Measurements from ENCODE around the gene DYRK1A. TPM values are rescaled to one million over a fixed set of nuclear protein-coding genes. Genes with fewer than 3 reads are reported as not detected.

DYRK1A gene
- total RNA-seq, 2 donors from 2014 or later: 70.5 to 146 TPM

DNA sequence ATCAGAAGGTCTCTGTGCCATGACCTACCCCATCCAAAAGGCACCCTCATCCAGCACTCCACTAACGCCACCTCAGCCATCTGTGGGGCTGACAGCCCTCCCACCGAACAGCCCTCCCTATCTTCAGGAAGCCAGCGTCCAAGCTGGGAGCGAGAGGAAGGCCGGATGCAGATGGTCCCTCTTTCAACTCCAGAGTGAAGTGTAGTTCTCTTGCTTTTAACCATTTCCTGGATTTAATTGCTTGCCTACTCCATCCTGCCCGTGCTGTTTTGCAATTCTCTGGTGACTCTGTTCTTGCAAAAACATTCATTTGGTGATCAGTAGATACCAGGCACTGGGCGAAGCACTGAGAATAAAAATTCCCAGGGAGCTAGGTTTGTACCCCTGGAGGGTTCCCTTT is 8.2 kb upstream of the DYRK1A start:
- H3K4me1 ChIP-seq (replicated peaks): no peaks in the 10 kb centered on the region
- no peaks in the 10 kb centered on the region for H3K27me3 ChIP-seq (replicated peaks; ENCODE audit: insufficient read depth)
- 49% methylated on average over 7 of the region's 7 CpGs for WGBS

GRCh38 chr21:37363936-37364335 is 2.6 kb upstream of the DYRK1A start:
- no peaks in the 10 kb centered on the region for H3K4me1 ChIP-seq (replicated peaks)
- no peak overlapping the region for H3K27ac ChIP-seq
- H3K27me3 ChIP-seq (replicated peaks; ENCODE audit: insufficient read depth): no peaks in the 10 kb centered on the region
- H3K9me3 ChIP-seq: no peaks in the 10 kb centered on the region
- DNase-seq (ENCODE audit: low spot score): no peak
- intact Hi-C loops (cut with DNase I): loop anchor here (10.0 kb wide), 2 partner anchors 209 to 399 kb away; partner anchors contain the start of gene HLCS
- TF ChIP-seq POLR2A (IDR thresholded peaks at IDR 0.05): no peak
- no peak for TF ChIP-seq POLR2AphosphoS5 (IDR thresholded peaks at IDR 0.05)
- TF ChIP-seq, protein P1, sequence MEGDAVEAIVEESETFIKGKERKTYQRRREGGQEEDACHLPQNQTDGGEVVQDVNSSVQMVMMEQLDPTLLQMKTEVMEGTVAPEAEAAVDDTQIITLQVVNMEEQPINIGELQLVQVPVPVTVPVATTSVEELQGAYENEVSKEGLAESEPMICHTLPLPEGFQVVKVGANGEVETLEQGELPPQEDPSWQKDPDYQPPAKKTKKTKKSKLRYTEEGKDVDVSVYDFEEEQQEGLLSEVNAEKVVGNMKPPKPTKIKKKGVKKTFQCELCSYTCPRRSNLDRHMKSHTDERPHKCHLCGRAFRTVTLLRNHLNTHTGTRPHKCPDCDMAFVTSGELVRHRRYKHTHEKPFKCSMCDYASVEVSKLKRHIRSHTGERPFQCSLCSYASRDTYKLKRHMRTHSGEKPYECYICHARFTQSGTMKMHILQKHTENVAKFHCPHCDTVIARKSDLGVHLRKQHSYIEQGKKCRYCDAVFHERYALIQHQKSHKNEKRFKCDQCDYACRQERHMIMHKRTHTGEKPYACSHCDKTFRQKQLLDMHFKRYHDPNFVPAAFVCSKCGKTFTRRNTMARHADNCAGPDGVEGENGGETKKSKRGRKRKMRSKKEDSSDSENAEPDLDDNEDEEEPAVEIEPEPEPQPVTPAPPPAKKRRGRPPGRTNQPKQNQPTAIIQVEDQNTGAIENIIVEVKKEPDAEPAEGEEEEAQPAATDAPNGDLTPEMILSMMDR (IDR thresholded peaks at IDR 0.05): no peak
- no peaks in the 10 kb centered on the region for H3K36me3 ChIP-seq
- no peak overlapping the region for H3K4me3 ChIP-seq
- WGBS: 96% methylated on average over 1 of the region's 1 CpG

More for the DNA sequence above, 8.2 kb upstream of the DYRK1A start:
- DNase-seq (ENCODE audit: low spot score): no peak
- Histone ChIP-seq H3K27ac (no peak overlapping the region), H3K36me3 (no peaks in the 10 kb centered on the region), H3K4me3 (no peak overlapping the region), H3K9me3 (no peaks in the 10 kb centered on the region)
- intact Hi-C loops (cut with DNase I): no loop called here
- TF ChIP-seq POLR2A (IDR thresholded peaks at IDR 0.05) (no peak), POLR2AphosphoS5 (IDR thresholded peaks at IDR 0.05) (no peak)
- TF ChIP-seq, protein P1 (IDR thresholded peaks at IDR 0.05): no peak

- intact Hi-C loops (cut with DNase I): loop anchor here (5.0 to 10.0 kb wide), 4 partner anchors 198 to 400 kb away; partner anchors contain the start of genes HLCS, PIGP and TTC3
- no peak for DNase-seq (ENCODE audit: low spot score)
- 48% methylated on average over 7 of the region's 7 CpGs for WGBS
- no peaks in the 10 kb centered on the region for H3K9me3 ChIP-seq
- peaks cover 3% of the 10 kb centered on the region for H3K4me1 ChIP-seq (replicated peaks)
- H3K36me3 ChIP-seq: no peaks in the 10 kb centered on the region
- peak overlapping the region in 1 of 2 donors; percentile 96 for H3K4me3 ChIP-seq
- H3K27me3 ChIP-seq (replicated peaks; ENCODE audit: insufficient read depth): no peaks in the 10 kb centered on the region
- TF ChIP-seq POLR2AphosphoS5 (IDR thresholded peaks at IDR 0.05) (no peak), POLR2A (IDR thresholded peaks at IDR 0.05) (no peak)
- TF ChIP-seq, protein P1 (IDR thresholded peaks at IDR 0.05): no peak
- H3K27ac ChIP-seq: peak overlapping the region; percentile 98 to 100
Observed at GRCh38 chr21:37364722-37365121, 1.9 kb upstream of the DYRK1A start.

DNA sequence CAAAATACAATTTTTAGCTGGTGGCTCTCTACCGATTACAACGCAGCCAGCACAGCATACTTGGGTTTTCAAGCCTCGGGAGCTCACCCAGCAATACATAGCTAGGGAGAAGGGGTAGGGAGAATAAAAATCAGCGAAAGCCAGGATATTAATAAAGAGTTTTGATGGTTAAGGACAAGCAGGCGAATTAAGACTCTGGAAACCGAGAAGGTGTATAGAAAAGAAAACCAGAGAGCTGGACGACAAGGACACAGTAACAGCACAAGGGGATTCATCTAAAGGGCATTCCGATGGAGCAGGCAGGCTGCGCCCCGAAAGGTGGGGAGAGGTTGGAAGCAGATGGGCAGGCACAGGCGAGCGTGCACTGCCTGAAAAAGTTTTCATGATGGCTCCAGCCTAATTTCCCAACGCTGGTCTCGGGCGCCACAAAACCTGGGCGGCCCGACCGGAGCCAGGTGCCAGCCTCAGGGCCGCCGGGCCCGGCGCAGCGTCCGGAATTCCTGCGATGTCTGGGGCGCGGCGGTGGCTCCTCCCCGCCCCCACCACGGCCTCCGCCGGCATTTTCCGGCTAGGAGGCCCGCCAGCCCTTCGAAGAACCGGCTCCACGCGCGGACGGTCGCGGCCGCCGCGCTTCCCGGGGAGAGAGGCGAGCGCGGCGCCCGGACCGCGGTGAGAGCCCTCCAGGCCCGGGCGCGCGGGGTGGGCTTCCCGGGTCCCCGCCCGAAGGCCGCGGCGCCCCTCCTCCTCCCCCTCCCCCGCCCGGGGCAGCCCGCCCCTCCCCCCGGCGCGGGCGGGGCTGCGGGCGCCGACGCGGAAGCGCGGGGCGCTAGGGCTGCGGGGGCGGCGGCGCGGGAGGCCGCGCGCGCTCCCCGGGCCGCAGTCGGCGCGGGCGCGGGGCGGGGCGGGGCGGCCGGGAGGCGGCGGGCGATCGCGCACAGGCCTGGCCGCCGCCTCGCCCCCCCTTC is 774 bp upstream of the DYRK1A start:
- H3K9me3 ChIP-seq: no peaks in the 10 kb centered on the region
- intact Hi-C loops (cut with DNase I): loop anchor here (2.0 to 10.0 kb wide), 6 partner anchors 27 to 401 kb away; partner anchors contain the start of genes HLCS, PIGP, TTC3 and VPS26C
- H3K27me3 ChIP-seq (replicated peaks; ENCODE audit: insufficient read depth): no peaks in the 10 kb centered on the region
- peak overlapping the region; percentile 98 to 100 for H3K27ac ChIP-seq
- peak overlapping the region; percentile 56 to 96 for H3K4me3 ChIP-seq
- DNase-seq (ENCODE audit: low spot score): peak; percentile 54
- WGBS: under 1% methylated on average over 50 of the region's 106 CpGs
- peaks cover 11% of the 10 kb centered on the region for H3K4me1 ChIP-seq (replicated peaks)
- no peaks in the 10 kb centered on the region for H3K36me3 ChIP-seq
- peak; percentile 74 for TF ChIP-seq POLR2A (IDR thresholded peaks at IDR 0.05)
- TF ChIP-seq POLR2AphosphoS5 (IDR thresholded peaks at IDR 0.05): peak; percentile 24
- TF ChIP-seq, protein P1 (IDR thresholded peaks at IDR 0.05): peak in 1 of 4 experiments; percentile 10

Measured in prostate gland (tissue), 2 donors.